HEK293T (cell line): ENCODE measurements around the gene APOC3.

Experiments used
- CTCF ChIA-PET: fragments of 350-600 bp; formaldehyde crosslinking; extraction: SDS; loops from one replicate; lab custom pipeline; 2021; ENCODE audit warnings: antibody characterized with exemption, inconsistent platforms; lab: Yijun Ruan, JAX
- POLR2A ChIA-PET: fragments of 350-600 bp; formaldehyde crosslinking; extraction: SDS; loops from one replicate; lab custom pipeline; 2020; ENCODE audit warnings: antibody characterized with exemption, inconsistent platforms; lab: Yijun Ruan, JAX
- DNase-seq: peaks from one replicate; pipeline ENCODE4 v3.0.0; 2012; ENCODE audit warnings: mixed read lengths; ENCODE audit errors: extremely low spot score
- ARNT ChIP-seq: fragments of 450-650 bp; IDR thresholded peaks from 2 replicates; pipeline ENCODE4 v1.6.1; 2017; ENCODE audit warnings: mild to moderate bottlenecking
- BHLHE40 ChIP-seq: fragments of 450-650 bp; IDR thresholded peaks from 2 replicates; pipeline ENCODE4 v1.6.1; 2016; ENCODE audit warnings: mild to moderate bottlenecking, moderate library complexity, borderline replicate concordance
- CTBP1 ChIP-seq: fragments of 450-650 bp; IDR thresholded peaks from 2 replicates; pipeline ENCODE4 v1.6.1; 2016; ENCODE audit warnings: borderline replicate concordance
- ELF4 ChIP-seq: fragments of 450-650 bp; IDR thresholded peaks from 2 replicates; pipeline ENCODE4 v1.6.1; 2017; ENCODE audit warnings: antibody characterized with exemption
- FOXA1 ChIP-seq: fragments of 450-650 bp; IDR thresholded peaks from 2 replicates; pipeline ENCODE4 v1.6.1; 2016; ENCODE audit warnings: mild to moderate bottlenecking
- FOXK2 ChIP-seq: fragments of 450-650 bp; IDR thresholded peaks from 2 replicates; pipeline ENCODE4 v1.6.1; 2016; ENCODE audit warnings: mild to moderate bottlenecking
- FOXM1 ChIP-seq: fragments of 450-650 bp; IDR thresholded peaks from 2 replicates; pipeline ENCODE4 v1.6.1; 2017; ENCODE audit warnings: mild to moderate bottlenecking, borderline replicate concordance
- HDGF ChIP-seq: fragments of 450-650 bp; IDR thresholded peaks from 2 replicates; pipeline ENCODE4 v1.6.1; 2017; ENCODE audit warnings: antibody characterized with exemption, borderline replicate concordance
- L3MBTL2 ChIP-seq: fragments of 450-650 bp; conservative IDR thresholded peaks from 2 replicates; pipeline ENCODE4 v1.6.1; 2016; ENCODE audit warnings: mild to moderate bottlenecking
- LEF1 ChIP-seq: fragments of 450-650 bp; IDR thresholded peaks from 2 replicates; pipeline ENCODE4 v1.6.1; 2017; ENCODE audit warnings: mild to moderate bottlenecking, borderline replicate concordance
- NFRKB ChIP-seq: fragments of 450-650 bp; IDR thresholded peaks from 2 replicates; pipeline ENCODE4 v1.6.1; 2016; ENCODE audit warnings: mild to moderate bottlenecking, moderate library complexity
- SP1 ChIP-seq: fragments of 450-650 bp; IDR thresholded peaks from 2 replicates; pipeline ENCODE4 v1.6.1; 2017
- SUZ12 ChIP-seq: fragments of 450-650 bp; IDR thresholded peaks from 2 replicates; pipeline ENCODE4 v1.6.1; 2016; ENCODE audit warnings: mild to moderate bottlenecking
- TARDBP ChIP-seq: fragments of 450-650 bp; IDR thresholded peaks from 2 replicates; pipeline ENCODE4 v1.6.1; 2016
- ZNF384 ChIP-seq: fragments of 450-650 bp; IDR thresholded peaks from 2 replicates; pipeline ENCODE4 v1.6.1; 2016
- TF ChIP-seq, protein P1 (sequence below): fragments of 450-650 bp; IDR thresholded peaks from 2 replicates; pipeline ENCODE4 v1.6.1; 2016

The APOC3 gene

GRCh38 chr11:116871248-116871647, 41.5 kb downstream of the APOC3 start:
- TF ChIP-seq BHLHE40 (no peak), L3MBTL2 (no peak), FOXM1 (no peak), ZNF384 (no peak), SP1 (no peak), ELF4 (no peak), TARDBP (no peak), LEF1 (no peak), FOXK2 (no peak), CTBP1 (no peak), HDGF (no peak), FOXA1 (no peak), SUZ12 (no peak), NFRKB (no peak), ARNT (no peak)
- TF ChIP-seq, protein P1, sequence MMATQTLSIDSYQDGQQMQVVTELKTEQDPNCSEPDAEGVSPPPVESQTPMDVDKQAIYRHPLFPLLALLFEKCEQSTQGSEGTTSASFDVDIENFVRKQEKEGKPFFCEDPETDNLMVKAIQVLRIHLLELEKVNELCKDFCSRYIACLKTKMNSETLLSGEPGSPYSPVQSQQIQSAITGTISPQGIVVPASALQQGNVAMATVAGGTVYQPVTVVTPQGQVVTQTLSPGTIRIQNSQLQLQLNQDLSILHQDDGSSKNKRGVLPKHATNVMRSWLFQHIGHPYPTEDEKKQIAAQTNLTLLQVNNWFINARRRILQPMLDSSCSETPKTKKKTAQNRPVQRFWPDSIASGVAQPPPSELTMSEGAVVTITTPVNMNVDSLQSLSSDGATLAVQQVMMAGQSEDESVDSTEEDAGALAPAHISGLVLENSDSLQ, result no peak
- no peak for DNase-seq
- CTCF ChIA-PET, result no interaction called here
- POLR2A ChIA-PET, result no interaction called here

DNA sequence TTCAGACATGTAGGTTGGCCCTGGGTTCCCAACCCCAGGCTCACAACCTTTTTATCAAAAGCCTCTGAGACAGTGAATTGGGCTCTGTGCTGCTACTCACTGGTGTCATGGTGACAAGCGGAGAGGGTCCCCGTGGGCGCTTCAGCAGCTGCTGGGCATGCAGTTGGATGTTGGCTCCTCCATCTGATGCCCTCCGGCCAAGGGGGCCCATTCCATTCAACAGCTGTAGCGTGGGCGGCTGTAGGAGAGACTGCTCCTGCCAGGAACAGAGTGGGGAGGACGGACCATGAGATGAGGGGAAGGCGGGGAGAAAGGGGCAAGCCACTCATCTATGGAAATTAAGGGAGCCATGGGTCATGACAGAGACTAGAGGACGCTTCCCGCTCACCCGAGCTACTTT, 43.7 kb downstream of the APOC3 start:
- TF ChIP-seq SUZ12 (no peak), SP1 (no peak), HDGF (no peak), L3MBTL2 (no peak), FOXK2 (no peak), CTBP1 (no peak)
- ChIA-PET POLR2A (no interaction called here), CTCF (no interaction called here)
- no peak for DNase-seq

- POLR2A ChIA-PET, result no interaction called here
- CTCF ChIA-PET, result no interaction called here
- no peak for DNase-seq
- no peak for TF ChIP-seq L3MBTL2
- TF ChIP-seq FOXM1, result no peak
- no peak for TF ChIP-seq CTBP1
- no peak for TF ChIP-seq LEF1
- TF ChIP-seq TARDBP, result no peak
- no peak for TF ChIP-seq BHLHE40
- no peak for TF ChIP-seq ZNF384
- no peak for TF ChIP-seq FOXA1
- TF ChIP-seq FOXK2, result no peak
- no peak for TF ChIP-seq SUZ12
- TF ChIP-seq, protein P1, result no peak
- no peak for TF ChIP-seq HDGF
- TF ChIP-seq ARNT, result no peak
- TF ChIP-seq ELF4, result no peak
- no peak for TF ChIP-seq SP1
- TF ChIP-seq NFRKB, result no peak
These were observed 44.5 kb downstream of the APOC3 start for GRCh38 chr11:116874251-116874650.

DNA sequence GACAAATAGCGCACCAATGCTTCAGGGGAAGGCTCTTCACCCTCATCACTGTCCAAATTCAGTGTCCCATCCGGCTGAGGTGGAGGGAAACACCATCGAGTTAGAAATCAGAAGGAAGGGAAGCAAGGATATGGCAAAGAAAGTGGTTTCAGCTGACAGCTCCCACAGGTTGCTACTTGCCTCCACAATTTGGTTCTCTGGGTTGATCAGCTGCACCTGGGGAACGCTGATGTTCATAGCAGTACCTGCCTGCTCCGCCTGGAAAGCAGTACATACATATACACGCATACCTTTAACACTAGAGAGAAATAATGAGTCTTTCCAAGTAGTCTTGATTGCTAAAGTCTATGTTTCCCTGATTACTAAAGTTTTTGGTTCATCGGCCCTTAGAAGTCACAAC, 45.5 kb downstream of the APOC3 start:
- no peak for DNase-seq
- POLR2A ChIA-PET, result no interaction called here
- CTCF ChIA-PET, result no interaction called here

DNA sequence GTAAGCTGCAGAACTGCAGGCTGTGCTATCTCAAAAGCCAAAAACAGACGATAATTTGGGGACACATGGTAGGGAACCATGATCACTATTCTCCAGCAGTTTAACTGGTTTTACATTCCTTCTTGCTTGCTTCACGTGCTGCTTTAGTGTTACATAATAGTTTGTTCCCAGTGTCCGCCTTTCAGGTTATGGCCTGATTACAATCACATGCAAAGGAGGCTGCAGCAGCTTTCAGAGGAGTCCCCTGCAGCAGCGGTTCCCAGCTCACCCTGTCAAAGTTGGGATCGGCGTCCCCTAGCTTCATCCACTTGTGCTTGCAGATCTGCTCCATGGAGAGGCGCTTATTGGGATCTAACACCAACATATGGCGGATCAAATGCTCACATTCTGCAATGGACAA, 46.9 kb downstream of the APOC3 start:
- POLR2A ChIA-PET, result interaction anchor here (1.6 kb wide), 1 partner anchor 222 kb away, joined by 3 read pairs; no protein-coding TSS in a partner anchor
- DNase-seq, result no peak
- TF ChIP-seq FOXK2 (no peak), BHLHE40 (no peak), FOXA1 (no peak), L3MBTL2 (no peak), ELF4 (no peak), HDGF (no peak), LEF1 (no peak)
- CTCF ChIA-PET, result no interaction called here

More for the DNA sequence above, 45.5 kb downstream of the APOC3 start:
- TF ChIP-seq TARDBP (no peak), ELF4 (no peak), L3MBTL2 (no peak), FOXK2 (no peak), FOXA1 (no peak), BHLHE40 (no peak), FOXM1 (no peak), LEF1 (no peak), ARNT (no peak), ZNF384 (no peak), CTBP1 (no peak)

- POLR2A ChIA-PET, result interaction anchor here (1.3 kb wide), 1 partner anchor 92 kb away, joined by 3 read pairs; the partner anchor contains the start of gene ZPR1
- peak; percentile 66 for DNase-seq
- TF ChIP-seq TARDBP (no peak), ELF4 (no peak), HDGF (no peak), ARNT (no peak), ZNF384 (no peak)
These were observed 50.3 kb downstream of the APOC3 start for GRCh38 chr11:116879800-116880625.

GRCh38 chr11:116881143-116881542, 51.4 kb downstream of the APOC3 start:
- POLR2A ChIA-PET, result interaction anchor here (1.3 kb wide), 1 partner anchor 93 kb away, joined by 3 read pairs; the partner anchor contains the start of gene ZPR1
- TF ChIP-seq NFRKB (no peak), ELF4 (no peak), FOXM1 (no peak), FOXK2 (no peak), FOXA1 (no peak)
- no peak for DNase-seq
- CTCF ChIA-PET, result interaction anchor here (0.6 kb wide), 1 partner anchor 341 kb away, joined by 6 read pairs; no protein-coding TSS in a partner anchor

More at GRCh38 chr11:116879800-116880625, 50.3 kb downstream of the APOC3 start:
- CTCF ChIA-PET, result interaction anchor here (0.6 to 1.5 kb wide), 6 partner anchors 9 to 259 kb away, joined by 3 to 7 read pairs (median 4); no protein-coding TSS in a partner anchor
